NCI-H748 (cell line): ENCODE measurements around the gene P4HTM.
A peak's percentile ranks its signal among the peaks of the same experiment; 100 is the strongest.
"Not testable (repeated sequence)": the region's sequence is repeated elsewhere in the genome, so short reads cannot be mapped to it uniquely, and the experiment has no call there.

Source experiments
- DNase-seq: peaks from one replicate; lab custom pipeline; 2025; ENCODE audit not compliant: unreplicated experiment; lab: John Stamatoyannopoulos, UW

P4HTM gene

DNA sequence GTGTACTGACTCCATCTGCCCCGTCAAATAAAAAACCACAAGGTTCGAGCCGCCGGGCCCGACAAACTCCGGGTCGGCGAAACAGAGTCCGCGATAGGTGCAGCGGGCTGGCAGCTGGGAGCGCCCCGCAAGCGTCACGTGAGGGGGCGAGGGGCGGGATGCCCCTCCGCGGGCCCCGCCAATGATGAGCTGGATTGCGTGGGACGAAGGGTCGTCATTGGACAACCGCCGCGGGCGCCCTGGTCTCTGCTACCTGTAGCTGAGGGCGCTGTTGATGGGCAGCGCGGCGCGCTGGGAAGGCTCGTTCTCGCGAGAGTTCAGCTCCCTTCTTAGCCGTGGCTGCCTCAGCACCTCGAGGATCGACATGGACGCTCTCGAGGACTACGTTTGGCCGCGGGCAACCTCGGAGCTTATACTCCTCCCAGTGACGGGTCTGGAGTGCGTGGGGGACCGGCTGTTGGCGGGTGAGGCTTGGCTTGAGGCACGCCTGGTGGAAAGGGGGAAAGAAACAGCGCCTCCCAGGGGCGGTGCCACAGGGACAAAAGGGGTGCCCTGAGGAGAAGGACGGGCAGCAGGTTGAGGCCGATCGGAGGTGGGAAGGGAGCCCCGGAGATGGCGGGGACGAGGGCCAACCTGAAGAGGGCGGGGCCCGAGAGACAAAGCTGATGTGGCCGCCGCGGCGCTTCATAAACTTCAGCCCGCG lies 17.2 kb downstream of the P4HTM start, which contains the start of gene WDR6:
WDR6 (plus strand) TSS at position 324 of the 703 bp plus-strand sequence; CDS start at position 365, 41 bp downstream.
- peak; percentile 97 for DNase-seq

DNA sequence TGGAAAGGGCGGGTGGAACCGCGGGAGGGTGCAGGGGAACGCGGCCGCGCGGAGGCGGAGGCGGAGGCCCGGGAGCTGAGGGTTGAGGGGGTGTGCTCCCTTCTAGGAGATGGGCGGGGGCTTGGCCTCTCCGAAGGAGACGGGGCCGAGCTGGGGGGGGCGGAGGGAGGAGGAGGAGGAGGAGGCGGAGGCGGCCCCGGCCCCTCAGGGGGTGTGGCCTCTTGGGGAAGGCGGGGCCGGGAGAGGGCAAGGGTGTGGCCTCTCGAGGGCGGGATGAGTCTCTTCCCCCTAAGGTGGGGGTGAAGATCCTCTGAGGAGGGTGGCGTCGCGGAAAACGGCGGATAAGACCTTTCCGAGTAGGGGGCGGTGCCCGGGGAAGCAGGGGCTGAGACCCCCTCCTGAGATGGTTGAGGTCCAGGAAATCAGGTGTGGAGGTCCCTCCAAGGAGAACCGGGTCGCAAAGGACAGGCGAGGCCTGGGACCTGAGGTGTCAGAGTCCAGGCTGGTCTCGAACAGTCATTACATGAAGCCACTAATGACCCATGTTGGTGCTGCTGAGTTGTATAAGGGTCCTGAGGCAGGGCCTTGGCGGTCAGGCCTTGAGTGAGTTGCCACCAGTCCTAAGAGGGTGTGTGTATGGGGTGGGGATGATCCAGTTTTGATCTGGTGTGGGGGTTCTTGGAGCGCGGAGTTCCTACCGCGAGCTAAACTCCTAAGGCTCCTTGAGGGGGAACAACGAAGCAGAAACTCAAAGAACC lies 17.9 kb downstream of the P4HTM start:
- peak; percentile 79 for DNase-seq

DNA sequence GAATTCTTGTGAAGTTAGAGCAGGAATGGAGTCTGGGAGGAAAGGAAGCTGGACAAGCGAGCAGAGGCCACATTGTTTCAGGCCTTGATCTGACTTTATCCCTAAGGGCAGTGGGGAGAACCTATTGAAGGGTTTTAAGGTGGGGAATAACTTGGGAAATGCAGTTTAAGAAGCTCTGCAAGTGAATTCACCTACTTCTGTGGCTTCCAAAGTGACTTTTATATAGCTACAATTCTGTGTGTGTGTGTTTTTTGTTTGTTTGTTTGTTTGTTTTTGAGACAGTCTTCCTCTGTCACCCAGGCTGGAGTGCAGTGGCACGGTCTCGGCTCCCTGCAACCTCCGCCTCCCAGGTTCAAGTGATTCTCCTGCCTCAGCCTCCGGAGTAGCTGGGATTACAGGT lies 18.6 kb downstream of the P4HTM start:
- DNase-seq, result not testable (repeated sequence)

DNA sequence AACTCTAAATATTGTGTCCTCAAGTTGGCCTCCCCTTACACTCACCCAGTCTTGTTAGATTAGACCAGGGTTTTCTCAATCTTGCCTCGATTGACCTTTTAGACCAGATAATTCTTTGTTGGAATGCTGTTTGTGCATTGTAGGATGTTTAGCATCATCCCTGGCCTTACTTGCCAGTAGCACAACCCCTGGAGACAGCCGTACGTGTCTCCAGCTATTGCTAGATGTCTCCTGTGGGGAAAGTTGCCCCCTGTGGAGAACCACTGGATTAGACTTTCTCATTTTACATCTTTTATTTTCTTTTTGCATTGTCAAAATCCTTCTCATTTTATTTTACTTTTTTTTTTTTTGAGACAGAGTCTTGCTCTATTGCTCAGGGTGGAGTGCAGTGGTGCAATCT lies 19.4 kb downstream of the P4HTM start:
- no peak for DNase-seq

DNA sequence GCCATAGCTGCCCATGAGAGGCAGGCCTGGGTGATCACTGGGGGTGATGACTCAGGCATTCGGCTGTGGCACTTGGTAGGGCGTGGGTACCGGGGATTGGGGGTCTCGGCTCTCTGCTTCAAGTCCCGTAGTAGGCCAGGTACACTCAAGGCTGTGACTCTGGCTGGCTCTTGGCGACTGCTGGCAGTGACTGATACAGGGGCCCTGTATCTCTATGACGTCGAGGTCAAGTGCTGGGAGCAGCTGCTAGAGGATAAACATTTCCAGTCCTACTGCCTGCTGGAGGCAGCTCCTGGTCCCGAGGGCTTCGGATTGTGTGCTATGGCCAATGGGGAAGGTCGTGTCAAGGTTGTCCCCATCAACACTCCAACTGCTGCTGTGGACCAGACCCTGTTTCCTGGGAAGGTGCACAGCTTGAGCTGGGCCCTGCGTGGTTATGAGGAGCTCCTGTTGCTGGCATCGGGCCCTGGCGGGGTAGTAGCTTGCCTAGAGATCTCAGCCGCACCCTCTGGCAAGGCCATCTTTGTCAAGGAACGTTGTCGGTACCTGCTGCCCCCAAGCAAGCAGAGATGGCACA lies 22.5 kb downstream of the P4HTM start:
- DNase-seq, result no peak

DNA sequence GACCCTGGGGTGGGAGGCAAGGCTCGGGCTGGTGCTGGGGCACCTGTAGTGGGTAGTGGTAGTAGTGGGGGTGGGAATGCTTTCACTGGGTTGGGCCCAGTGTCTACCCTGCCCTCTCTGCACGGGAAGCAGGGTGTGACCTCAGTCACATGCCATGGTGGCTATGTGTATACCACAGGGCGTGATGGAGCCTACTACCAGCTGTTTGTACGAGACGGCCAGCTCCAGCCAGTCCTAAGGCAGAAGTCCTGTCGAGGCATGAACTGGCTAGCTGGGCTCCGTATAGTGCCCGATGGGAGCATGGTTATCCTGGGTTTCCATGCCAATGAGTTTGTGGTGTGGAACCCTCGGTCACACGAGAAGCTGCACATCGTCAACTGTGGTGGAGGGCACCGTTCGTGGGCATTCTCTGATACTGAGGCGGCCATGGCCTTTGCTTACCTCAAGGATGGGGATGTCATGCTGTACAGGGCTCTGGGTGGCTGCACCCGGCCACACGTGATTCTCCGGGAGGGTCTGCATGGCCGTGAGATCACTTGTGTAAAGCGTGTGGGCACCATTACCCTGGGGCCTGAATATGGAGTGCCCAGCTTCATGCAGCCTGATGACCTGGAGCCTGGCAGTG lies 23.2 kb downstream of the P4HTM start:
- DNase-seq, result no peak

DNA sequence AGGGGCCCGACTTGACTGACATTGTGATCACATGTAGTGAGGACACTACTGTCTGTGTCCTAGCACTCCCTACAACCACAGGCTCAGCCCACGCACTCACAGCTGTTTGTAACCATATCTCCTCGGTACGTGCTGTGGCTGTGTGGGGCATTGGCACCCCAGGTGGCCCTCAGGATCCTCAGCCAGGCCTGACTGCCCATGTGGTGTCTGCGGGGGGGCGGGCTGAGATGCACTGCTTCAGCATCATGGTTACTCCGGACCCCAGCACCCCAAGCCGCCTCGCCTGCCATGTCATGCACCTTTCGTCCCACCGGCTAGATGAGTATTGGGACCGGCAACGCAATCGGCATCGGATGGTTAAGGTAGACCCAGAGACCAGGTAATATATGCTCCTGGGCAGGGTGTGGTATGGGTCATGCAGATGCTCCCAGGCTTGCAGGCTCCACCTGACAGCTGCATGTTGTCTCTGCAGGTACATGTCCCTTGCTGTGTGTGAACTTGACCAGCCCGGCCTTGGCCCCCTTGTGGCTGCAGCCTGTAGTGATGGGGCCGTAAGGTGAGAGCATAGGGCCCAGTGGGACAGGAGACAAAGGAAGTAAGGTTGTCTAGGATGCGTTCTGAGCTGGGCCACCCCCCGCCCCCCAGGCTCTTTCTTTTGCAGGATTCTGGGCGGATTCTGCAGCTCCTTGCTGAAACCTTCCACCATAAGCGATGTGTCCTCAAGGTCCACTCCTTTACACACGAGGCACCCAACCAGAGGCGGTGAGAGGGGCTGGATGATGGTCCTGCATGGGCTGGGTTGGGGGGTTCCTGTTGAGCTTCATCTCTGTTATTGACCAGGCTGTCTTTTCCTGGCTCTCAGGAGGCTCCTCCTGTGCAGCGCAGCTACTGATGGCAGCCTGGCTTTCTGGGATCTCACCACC lies 24.0 kb downstream of the P4HTM start:
- DNase-seq, result peak; percentile 15

DNA sequence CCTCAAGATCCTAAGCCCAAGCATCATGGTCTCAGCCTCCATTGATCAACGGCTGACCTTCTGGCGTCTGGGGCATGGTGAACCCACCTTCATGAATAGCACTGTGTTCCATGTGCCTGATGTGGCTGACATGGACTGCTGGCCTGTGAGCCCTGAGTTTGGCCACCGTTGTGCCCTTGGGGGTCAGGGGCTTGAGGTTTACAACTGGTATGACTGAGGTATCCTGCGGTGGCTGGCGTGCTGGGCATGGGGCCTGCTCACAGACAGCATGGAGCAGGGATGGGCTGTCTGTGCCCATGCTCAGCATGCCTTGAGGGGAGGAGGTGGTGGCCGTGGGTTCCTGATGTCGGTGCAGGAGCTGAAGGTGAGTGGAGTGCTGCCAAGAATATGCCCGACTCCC lies 25.0 kb downstream of the P4HTM start:
- DNase-seq, result no peak

DNA sequence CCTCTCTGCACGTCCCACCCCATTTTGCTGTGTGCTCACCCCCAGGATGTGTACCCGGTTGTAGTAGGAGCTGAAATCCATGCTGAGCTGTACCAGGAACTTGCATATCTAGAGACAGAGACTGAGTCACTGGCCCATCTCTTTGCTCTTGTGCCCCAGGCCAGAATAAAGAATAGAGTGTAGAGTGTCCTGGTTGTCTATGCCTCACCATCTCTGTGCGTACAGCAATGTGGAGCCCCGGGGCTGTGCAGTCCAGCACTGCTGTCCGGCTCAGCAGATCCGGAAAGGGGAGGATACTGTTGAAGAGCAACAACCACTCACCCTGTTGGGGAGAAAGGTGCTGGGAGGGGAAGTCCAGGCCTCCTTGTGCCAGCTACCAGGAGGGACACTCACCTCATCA lies 25.7 kb downstream of the P4HTM start:
- no peak for DNase-seq

DNA sequence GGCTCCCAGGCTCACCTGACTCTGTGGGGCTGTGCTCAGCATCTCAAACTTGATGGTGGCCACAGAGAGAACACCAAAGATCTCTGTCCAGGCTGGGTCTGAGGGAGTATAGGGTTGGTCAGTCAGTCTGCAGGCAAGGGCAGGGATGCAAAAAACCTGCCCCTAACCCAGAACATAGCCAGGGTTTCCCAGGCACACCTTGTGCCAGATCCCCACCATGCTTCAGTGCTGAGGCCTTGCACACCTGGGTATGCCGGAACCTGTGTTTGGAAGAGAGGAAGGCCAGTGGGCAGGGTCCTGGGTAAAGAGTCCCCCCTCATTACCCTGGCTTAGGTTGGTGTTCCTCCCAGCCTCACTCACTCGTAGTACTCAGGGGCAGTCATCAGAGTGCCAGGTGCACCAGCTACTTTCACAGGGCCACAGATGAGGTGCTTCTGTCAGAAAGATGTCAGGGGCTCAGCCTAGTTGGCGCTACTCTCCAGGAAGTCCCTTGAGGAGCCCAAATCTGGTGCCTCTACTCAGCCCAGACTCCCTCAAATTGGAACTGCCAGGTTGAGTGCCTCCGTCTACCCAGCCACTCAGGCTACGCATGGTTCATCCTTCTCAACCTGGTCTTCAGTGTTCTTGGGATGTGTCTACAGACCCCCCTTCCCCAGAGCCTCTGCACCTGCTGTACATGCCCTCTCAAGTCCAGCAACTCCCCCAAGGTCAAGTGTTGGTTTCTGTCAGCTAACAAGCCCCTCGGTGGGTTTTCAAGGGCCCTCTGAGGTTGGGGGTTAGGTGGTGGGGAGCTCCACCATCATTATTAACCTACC lies 26.6 kb downstream of the P4HTM start:
- no peak for DNase-seq

DNA sequence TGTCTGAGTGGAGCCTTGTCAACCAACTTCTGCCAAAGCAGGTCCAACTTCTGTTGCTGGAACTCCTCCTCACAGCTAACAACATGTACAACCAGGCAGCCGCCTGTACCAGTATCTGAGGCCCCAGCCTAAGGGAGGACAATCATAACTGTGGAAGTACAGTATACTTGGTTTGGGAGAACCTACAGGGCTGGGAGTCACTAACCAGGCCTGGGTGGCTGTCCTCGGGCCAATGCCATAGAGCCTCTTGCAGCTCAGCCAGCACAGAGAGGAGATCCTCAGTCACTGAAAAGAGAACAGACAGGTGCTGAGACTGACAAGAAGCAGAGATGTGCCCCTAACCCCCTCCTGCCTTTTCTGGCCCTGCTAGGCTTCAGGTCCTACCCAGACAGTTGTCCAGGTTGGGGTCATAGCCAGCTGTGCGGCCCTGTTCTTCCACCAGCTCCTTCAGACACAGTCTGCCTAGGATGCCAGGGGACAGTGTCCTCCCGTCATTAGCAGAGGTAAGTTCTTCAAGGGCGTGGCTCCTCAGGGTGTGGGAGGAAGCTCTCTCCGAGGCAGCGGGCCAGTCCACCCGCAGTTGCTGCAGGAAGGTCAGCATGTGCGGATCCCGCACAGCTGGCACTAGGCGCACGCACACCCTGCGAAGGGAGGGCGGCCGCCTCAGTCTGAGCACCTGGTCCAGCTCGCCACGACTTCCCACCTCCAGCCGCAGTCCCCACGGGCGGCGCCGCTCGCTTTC lies 27.4 kb downstream of the P4HTM start:
- peak; percentile 57 for DNase-seq

DNA sequence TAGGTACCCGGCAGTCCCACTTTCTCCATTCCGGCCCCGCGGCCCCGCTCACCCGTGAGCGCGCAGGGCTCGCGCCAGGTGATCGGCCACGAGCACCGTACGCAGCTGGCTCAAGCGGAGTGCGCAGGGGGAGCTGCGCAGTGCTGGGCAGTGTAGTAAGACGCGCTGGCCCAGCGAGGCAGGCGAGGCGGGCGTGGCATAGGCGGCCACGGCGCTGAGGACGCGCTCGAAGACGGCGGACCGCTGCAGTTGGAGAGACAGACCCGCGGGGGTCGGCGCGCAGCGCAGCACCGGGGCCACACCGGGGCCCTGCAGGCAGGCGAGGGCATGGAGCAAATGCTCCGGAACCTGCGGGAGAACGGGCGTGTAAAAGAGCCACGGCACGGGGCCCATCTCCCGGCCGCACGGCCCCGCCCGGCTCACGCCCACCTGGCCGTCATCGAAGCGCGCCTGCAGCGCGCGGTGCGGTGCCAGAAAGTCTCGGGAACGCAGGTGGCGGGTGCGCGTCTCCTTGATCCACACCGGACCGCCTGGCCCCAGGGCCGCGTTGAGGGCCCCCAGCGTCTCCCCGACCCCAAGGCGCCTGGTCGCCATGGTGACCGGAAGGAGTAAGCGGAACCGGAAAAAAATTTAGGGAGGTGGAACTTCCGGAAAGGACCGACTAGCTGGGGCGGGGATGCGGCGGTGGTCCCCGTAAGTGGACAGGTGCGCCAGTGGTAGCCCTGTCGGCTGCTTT lies 28.1 kb downstream of the P4HTM start, which contains the start of gene DALRD3:
DALRD3 (minus strand) TSS at position 610 of the 736 bp plus-strand sequence; CDS start at position 594, 16 bp downstream.
- peak; percentile 90 for DNase-seq

DNA sequence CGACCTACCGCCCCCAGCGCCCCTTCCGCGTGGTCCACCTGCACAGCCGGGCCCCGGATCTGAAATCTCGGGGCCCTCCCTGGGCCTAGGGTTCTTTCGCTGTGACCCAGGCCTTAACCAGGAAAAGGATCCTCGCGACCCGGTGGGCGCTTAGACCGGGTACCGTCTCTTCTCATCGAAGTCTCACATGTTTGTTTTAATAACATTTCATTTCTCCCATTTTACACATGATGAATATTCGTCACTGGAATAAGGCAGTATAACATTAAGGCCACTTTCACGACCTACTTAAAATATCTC lies 28.6 kb downstream of the P4HTM start:
- DNase-seq, result no peak

DNA sequence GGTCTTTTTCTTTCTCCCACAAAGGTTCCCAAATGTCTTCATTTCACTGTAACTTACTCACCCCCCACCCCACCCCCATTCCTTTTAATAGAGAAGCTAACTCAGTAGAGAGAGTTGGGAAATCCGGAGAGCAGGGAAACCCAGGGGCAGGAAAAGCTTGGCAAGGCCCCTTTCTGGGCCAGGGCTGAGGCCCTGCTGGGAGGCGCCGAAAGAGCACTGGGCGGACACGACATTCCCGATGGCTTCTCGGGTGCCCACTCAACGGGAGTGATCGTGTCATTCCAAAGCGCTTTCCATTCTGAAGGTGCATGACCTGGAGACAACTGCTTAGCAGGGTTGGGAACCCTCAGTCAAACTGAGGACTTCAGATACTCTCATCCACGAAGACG lies 29.9 kb downstream of the P4HTM start:
- DNase-seq, result peak; percentile 35

DNA sequence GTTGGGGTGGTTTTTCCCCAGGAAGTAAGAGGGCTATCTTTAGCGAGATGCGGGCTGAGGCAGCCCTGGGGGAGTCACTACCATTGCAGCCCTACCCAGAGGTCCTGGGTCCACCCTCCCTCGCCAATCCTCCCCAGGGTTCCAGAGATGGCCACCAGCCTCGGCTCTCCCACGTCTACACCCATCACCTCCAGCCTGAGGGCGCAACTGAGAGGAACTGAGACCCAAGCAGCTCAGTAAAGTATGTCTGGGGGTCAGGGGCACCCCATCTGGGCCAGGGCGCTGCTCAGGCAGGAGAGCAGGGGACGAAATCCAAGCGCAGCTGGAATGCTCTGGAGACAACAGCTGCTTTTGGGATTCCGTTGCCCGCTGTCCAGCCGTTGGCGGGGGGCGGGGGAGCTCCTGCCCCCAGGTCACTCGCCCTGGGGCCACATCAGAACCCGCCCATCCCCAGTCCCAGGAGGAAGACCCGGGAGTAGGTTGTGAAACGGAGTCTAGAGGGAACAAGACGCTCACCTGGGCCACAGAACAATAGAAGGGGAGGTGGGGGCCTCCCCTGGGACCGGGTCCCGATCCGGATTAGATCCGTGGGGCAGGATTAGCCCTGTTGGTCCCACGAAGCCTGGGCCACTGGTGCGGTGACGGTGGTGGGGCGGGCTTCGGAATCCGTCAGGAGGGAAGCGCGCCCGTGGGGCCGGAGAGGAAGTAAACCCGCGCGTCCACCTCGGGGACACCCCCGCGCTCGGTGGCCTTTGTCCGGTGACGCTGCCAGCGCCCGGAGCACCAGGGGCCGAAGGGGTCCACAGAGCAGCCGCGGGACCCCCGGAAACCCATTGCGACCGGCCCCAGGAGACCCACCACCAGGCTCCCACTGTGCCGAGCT lies 30.5 kb downstream of the P4HTM start:
- DNase-seq, result peak; percentile 51

DNA sequence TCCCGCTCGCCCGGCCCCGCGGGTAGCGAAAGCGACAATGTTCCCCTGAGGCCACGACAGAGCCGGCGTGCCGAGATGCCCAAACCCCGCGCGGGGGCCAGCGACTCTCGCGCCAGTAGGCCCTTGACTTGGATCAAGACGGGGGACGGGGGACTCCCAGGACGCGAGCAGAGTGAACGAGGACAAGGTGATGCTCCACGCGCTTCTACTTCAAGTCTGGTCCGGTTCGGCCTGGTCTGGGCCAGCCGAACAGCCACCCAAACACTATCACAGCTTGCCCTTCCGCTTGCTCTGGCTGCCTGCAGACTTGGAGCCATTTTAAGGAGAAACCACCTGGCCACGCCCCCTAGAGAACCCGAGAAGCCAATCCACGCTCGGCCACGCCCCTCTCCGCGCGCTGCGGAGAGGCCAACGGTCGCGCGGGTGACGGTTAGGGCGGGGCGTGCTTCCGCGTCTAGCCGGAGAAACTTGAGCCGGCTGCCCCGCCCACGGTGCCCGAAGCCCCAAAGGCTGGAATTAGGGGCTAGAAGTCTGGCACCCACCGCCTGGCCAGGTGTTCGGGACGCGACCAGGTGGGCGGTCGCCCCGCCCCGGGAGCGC lies 31.3 kb downstream of the P4HTM start:
- DNase-seq, result peak; percentile 98
